ENCODE data around the gene VPS16.

Gene VPS16

GRCh38 chr20:2797136-2797983 is 43.2 kb upstream of the VPS16 start:
- TF ChIP-seq CTCF (IDR thresholded peaks at IDR 0.05; ENCODE audit: insufficient read depth, low read length) (no peak), SPI1 (IDR thresholded peaks at IDR 0.05; ENCODE audit: borderline replicate concordance, low read depth) (no peak), POLR2AphosphoS5 (IDR thresholded peaks at IDR 0.05; ENCODE audit: low read depth) (no peak), GABPA (IDR thresholded peaks at IDR 0.05; ENCODE audit: low read depth) (no peak), REST (IDR thresholded peaks at IDR 0.05; ENCODE audit: insufficient replicate concordance, low read depth) (no peak)

GRCh38 chr20:2798095-2798805 is 42.3 kb upstream of the VPS16 start:
- DNase-seq (ENCODE audit: low read depth in 1 of 2, low spot score in 1 of 2): no peak
- TF ChIP-seq REST (IDR thresholded peaks at IDR 0.05; ENCODE audit: insufficient replicate concordance, low read depth) (no peak), CTCF (IDR thresholded peaks at IDR 0.05; ENCODE audit: insufficient read depth, low read length) (no peak), POLR2AphosphoS5 (IDR thresholded peaks at IDR 0.05; ENCODE audit: low read depth) (no peak), GABPA (IDR thresholded peaks at IDR 0.05; ENCODE audit: low read depth) (no peak), SPI1 (IDR thresholded peaks at IDR 0.05; ENCODE audit: borderline replicate concordance, low read depth) (no peak)
- Histone ChIP-seq H3K4me3 (replicated peaks; ENCODE audit: insufficient read depth, low read length) (no peak overlapping the region), H3K27ac (replicated peaks) (no peak overlapping the region), H3K27me3 (ENCODE audit: insufficient read depth, poor library complexity, severe bottlenecking) (peaks cover 18% of the 10 kb centered on the region)

More at GRCh38 chr20:2797136-2797983, 43.2 kb upstream of the VPS16 start:
- no peak overlapping the region for H3K27ac ChIP-seq (replicated peaks)
- peaks cover 18% of the 10 kb centered on the region for H3K27me3 ChIP-seq (ENCODE audit: insufficient read depth, poor library complexity, severe bottlenecking)
- DNase-seq (ENCODE audit: low read depth in 1 of 2, low spot score in 1 of 2): no peak
- no peak overlapping the region for H3K4me3 ChIP-seq (replicated peaks; ENCODE audit: insufficient read depth, low read length)

- no peak for DNase-seq (ENCODE audit: low read depth in 1 of 2, low spot score in 1 of 2)
- Histone ChIP-seq H3K27ac (replicated peaks) (no peak overlapping the region), H3K27me3 (ENCODE audit: insufficient read depth, poor library complexity, severe bottlenecking) (peaks cover 22% of the 10 kb centered on the region), H3K4me3 (replicated peaks; ENCODE audit: insufficient read depth, low read length) (no peak overlapping the region)
- TF ChIP-seq POLR2AphosphoS5 (IDR thresholded peaks at IDR 0.05; ENCODE audit: low read depth) (no peak), CTCF (IDR thresholded peaks at IDR 0.05; ENCODE audit: insufficient read depth, low read length) (no peak), GABPA (IDR thresholded peaks at IDR 0.05; ENCODE audit: low read depth) (no peak), REST (IDR thresholded peaks at IDR 0.05; ENCODE audit: insufficient replicate concordance, low read depth) (no peak), SPI1 (IDR thresholded peaks at IDR 0.05; ENCODE audit: borderline replicate concordance, low read depth) (no peak)
Measured at GRCh38 chr20:2798814-2799213, 41.7 kb upstream of the VPS16 start.
